Gastrocnemius medialis (tissue), 4 donors: ENCODE measurements around the gene RIN1. TPM values are rescaled to one million over a fixed set of nuclear protein-coding genes. Genes with fewer than 3 reads are reported as not detected.
A peak's percentile ranks its signal among the peaks of the same experiment; 100 is the strongest.

Experiments used
- ATAC-seq, 2 donors: fragments of 150-250 bp; one replicate each; pipeline ENCODE4 v1.9.1; 2016
- DNase-seq, 2 donors: peaks; one replicate each; pipeline ENCODE4 v3.0.0-alpha.2; 2019
- H3K27ac ChIP-seq, 4 donors: fragments of 200-600 bp; sonication (generic); 1 replicate in 1 of 4; 2 replicates in 3 of 4; pipeline ENCODE4 v1.5.1; 2016 to 2018; ENCODE audit warnings: mild to moderate bottlenecking in 2 of 4, moderate library complexity in 1 of 4
- H3K27me3 ChIP-seq, 3 donors: fragments of 200-600 bp; sonication (generic) in 2 of 3; 1 replicate in 1 of 3; 2 replicates in 2 of 3; pipeline versions ENCODE4 v1.5.1 to v1.6.0; 2016 to 2019; ENCODE audit warnings: mild to moderate bottlenecking in 1 of 3, moderate library complexity in 1 of 3
- H3K36me3 ChIP-seq, 2 donors: fragments of 200-600 bp; sonication (generic) in 1 of 2; one replicate each; pipeline ENCODE4 v1.5.1; 2017 to 2018
- H3K4me1 ChIP-seq, 2 donors: fragments of 200-600 bp; sonication (generic) in 1 of 2; one replicate each; pipeline ENCODE4 v1.5.1; 2016 to 2017; ENCODE audit warnings: mild to moderate bottlenecking in 2 of 2
- H3K4me3 ChIP-seq, 4 donors: fragments of 200-600 bp; sonication (generic) in 3 of 4; 1 replicate in 1 of 4; 2 replicates in 3 of 4; pipeline ENCODE4 v1.5.1; 2016 to 2019; ENCODE audit warnings: mild to moderate bottlenecking in 2 of 4
- H3K9me3 ChIP-seq, 3 donors: fragments of 200-600 bp; sonication (generic) in 2 of 3; 1 replicate in 1 of 3; 2 replicates in 2 of 3; pipeline ENCODE4 v1.5.1; 2016 to 2019
- CTCF ChIP-seq, 5 experiments: fragments of 450-650 bp in 3 of 5; fragments of 200-600 bp in 2 of 5; sonication (generic) in 2 of 5; IDR thresholded peaks in 4 of 5; conservative IDR thresholded peaks in 1 of 5; 1 replicate in 4 of 5; 2 replicates in 1 of 5; pipeline ENCODE4 v1.5.1; 2016 to 2019; ENCODE audit warnings: antibody characterized with exemption in 5 of 5, mild to moderate bottlenecking in 3 of 5, moderate library complexity in 3 of 5
- POLR2A ChIP-seq, 2 donors: fragments of 450-650 bp; IDR thresholded peaks; one replicate each; pipeline ENCODE4 v1.6.1; 2017; ENCODE audit warnings: antibody characterized with exemption in 2 of 2, mild to moderate bottlenecking in 2 of 2, moderate library complexity in 2 of 2
- in situ Hi-C, 4 donors: fragments of 200-750 bp; cut with MboI; loops; one replicate each; pipeline versions ENCODE4 v1.15.0 to v1.8.0; 2017; ENCODE audit warnings: low sequenced_read_pairs in 4 of 4
- intact Hi-C: fragments of 100-400 bp; cut with DNase I; formaldehyde crosslinking; loops from one replicate; pipeline ENCODE4 v1.15.1; 2023; ENCODE audit warnings: low total_unique reads
- total RNA-seq, 4 donors: library from RNA; depleted of rRNA; stranded (reverse); fragments of >200 nt; gene quantifications; one replicate each; pipeline versions ENCODE4 v1.1.0 to v1.2.3, GENCODE V29; 2016

Gene RIN1
- total RNA-seq, 4 donors from 2014 or later = 1.9 to 9.7 (median 7.0) TPM

- in situ Hi-C loops = no loop called here
- TF ChIP-seq POLR2A (IDR thresholded peaks at IDR 0.05) = peak; percentile 56 to 69
- no peak for TF ChIP-seq CTCF (IDR thresholded peaks at IDR 0.05 in 4 of 5, conservative IDR thresholded peaks at IDR 0.05 in 1 of 5)
- ATAC-seq (peak; percentile 34 to 35), DNase-seq (peak; percentile 73 to 87)
- Histone ChIP-seq H3K27ac (peak within 1 kb of the TSS; percentile 97 to 99 (median 98)), H3K27me3 (no peaks in the 10 kb centered on the region), H3K9me3 (no peaks in the 10 kb centered on the region), H3K4me1 (peaks cover 48 to 58% of the 10 kb centered on the region in 2 donors), H3K4me3 (peak within 1 kb of the TSS; percentile 73 to 96 (median 78)), H3K36me3 (peaks cover 0 to 25% of the 10 kb centered on the region in 2 donors)
- intact Hi-C loops = loop anchor here (2.0 to 10.0 kb wide), 4 partner anchors 15 to 457 kb away; partner anchors contain the start of genes B4GAT1, C11orf68, DRAP1 and RBM14
Measured at GRCh38 chr11:66371627-66372415, 35.6 kb upstream of the RIN1 start, which contains the start of gene SLC29A2. Gene SLC29A2, minus strand, starts transcription at chr11:66371760. Its CDS starts 169 bp downstream, at chr11:66371591.

GRCh38 chr11:66369073-66369894 is 33.0 kb upstream of the RIN1 start:
- peaks cover 0 to 43% of the 10 kb centered on the region in 2 donors for H3K36me3 ChIP-seq
- H3K9me3 ChIP-seq = no peaks in the 10 kb centered on the region
- H3K4me1 ChIP-seq = peaks cover 50 to 63% of the 10 kb centered on the region in 2 donors
- no peak for TF ChIP-seq CTCF (IDR thresholded peaks at IDR 0.05 in 4 of 5, conservative IDR thresholded peaks at IDR 0.05 in 1 of 5)
- no peak for TF ChIP-seq POLR2A (IDR thresholded peaks at IDR 0.05)
- DNase-seq (no peak), ATAC-seq (no peak)
- no peaks in the 10 kb centered on the region for H3K27me3 ChIP-seq
- H3K4me3 ChIP-seq = peak overlapping the region; percentile 26 to 96 (median 74)
- intact Hi-C loops (no loop called here), in situ Hi-C loops (no loop called here)
- H3K27ac ChIP-seq = peak overlapping the region; percentile 97 to 99 (median 98)

GRCh38 chr11:66368484-66368883 is 32.2 kb upstream of the RIN1 start:
- no peaks in the 10 kb centered on the region for H3K27me3 ChIP-seq
- intact Hi-C loops (no loop called here), in situ Hi-C loops (no loop called here)
- ATAC-seq = no peak
- peaks cover 0 to 47% of the 10 kb centered on the region in 2 donors for H3K36me3 ChIP-seq
- H3K27ac ChIP-seq = peak overlapping the region; percentile 97 to 99 (median 98)
- peaks cover 46 to 55% of the 10 kb centered on the region in 2 donors for H3K4me1 ChIP-seq
- no peak for DNase-seq
- peak overlapping the region in 3 of 4 donors; percentile 73 to 96 (median 74) for H3K4me3 ChIP-seq
- TF ChIP-seq CTCF (IDR thresholded peaks at IDR 0.05 in 4 of 5, conservative IDR thresholded peaks at IDR 0.05 in 1 of 5) (no peak), POLR2A (IDR thresholded peaks at IDR 0.05) (no peak)
- no peaks in the 10 kb centered on the region for H3K9me3 ChIP-seq

GRCh38 chr11:66367561-66368312 is 31.5 kb upstream of the RIN1 start:
- DNase-seq = no peak
- in situ Hi-C loops (no loop called here), intact Hi-C loops (no loop called here)
- peak overlapping the region in 2 of 4 donors; percentile 73 to 96 for H3K4me3 ChIP-seq
- no peaks in the 10 kb centered on the region for H3K27me3 ChIP-seq
- peaks cover 0 to 54% of the 10 kb centered on the region in 2 donors for H3K36me3 ChIP-seq
- peak overlapping the region; percentile 97 to 99 (median 98) for H3K27ac ChIP-seq
- no peaks in the 10 kb centered on the region for H3K9me3 ChIP-seq
- TF ChIP-seq POLR2A (IDR thresholded peaks at IDR 0.05) = no peak
- no peak for TF ChIP-seq CTCF (IDR thresholded peaks at IDR 0.05 in 4 of 5, conservative IDR thresholded peaks at IDR 0.05 in 1 of 5)
- ATAC-seq = no peak
- peaks cover 42 to 51% of the 10 kb centered on the region in 2 donors for H3K4me1 ChIP-seq
